CD4-positive, alpha-beta memory T cell (primary cell): ENCODE measurements around the gene SHANK3. TPM values are rescaled to one million over a fixed set of nuclear protein-coding genes. Genes with fewer than 3 reads are reported as not detected.
A peak's percentile ranks its signal among the peaks of the same experiment; 100 is the strongest.

Source experiments
- CTCF ChIA-PET: fragments of 350-600 bp; sonication (Branson Sonifier 250); formaldehyde crosslinking; loops from one replicate; lab custom pipeline; 2021; ENCODE audit warnings: inconsistent platforms; ENCODE audit not compliant: partially characterized antibody; lab: Charles Lee
- POLR2A ChIA-PET: fragments of 350-600 bp; sonication (Branson Sonifier 250); formaldehyde crosslinking; loops from one replicate; lab custom pipeline; 2021; ENCODE audit not compliant: partially characterized antibody; lab: Charles Lee
- DNase-seq, 5 donors: peaks; one replicate each; pipeline versions ENCODE4 v3.0.0 to v3.0.0-alpha.2; 2020 to 2022; ENCODE audit warnings: mixed read lengths in 1 of 5
- H3K27ac ChIP-seq: one replicate; pipeline ENCODE4 v1.7.0; 2013; ENCODE audit warnings: low read depth, low read length
- H3K27me3 ChIP-seq: 2 replicates; pipeline ENCODE4 v1.7.0; 2013; ENCODE audit warnings: mild to moderate bottlenecking, low read length, moderate library complexity; ENCODE audit not compliant: insufficient read depth
- H3K36me3 ChIP-seq: 2 replicates; pipeline ENCODE4 v1.7.0; 2013; ENCODE audit warnings: mild to moderate bottlenecking, low read length, moderate library complexity; ENCODE audit not compliant: insufficient read depth
- H3K4me1 ChIP-seq: 2 replicates; pipeline ENCODE4 v1.7.0; 2013; ENCODE audit warnings: mild to moderate bottlenecking, low read length, moderate library complexity; ENCODE audit not compliant: insufficient read depth
- H3K4me3 ChIP-seq, 2 donors: one replicate each; pipeline ENCODE4 v1.7.0; 2013; ENCODE audit warnings: low read length in 2 of 2, mild to moderate bottlenecking in 1 of 2
- H3K9me3 ChIP-seq, 2 donors: one replicate each; pipeline ENCODE4 v1.7.0; 2013; ENCODE audit warnings: low read length in 2 of 2, control low read depth in 1 of 2; ENCODE audit not compliant: control insufficient read depth in 1 of 2
- H3K27ac Mint-ChIP-seq, 7 donors: one replicate each; pipeline ENCODE4 v1.8.0; 2020 to 2021; ENCODE audit warnings: mixed read lengths in 7 of 7, mild to moderate bottlenecking in 6 of 7, inconsistent platforms in 3 of 7, moderate library complexity in 3 of 7
- H3K27me3 Mint-ChIP-seq, 2 donors: one replicate each; pipeline ENCODE4 v1.8.0; 2020 to 2021; ENCODE audit warnings: mixed read lengths in 2 of 2
- H3K36me3 Mint-ChIP-seq, 2 donors: one replicate each; pipeline ENCODE4 v1.8.0; 2020 to 2021; ENCODE audit warnings: mixed read lengths in 2 of 2, inconsistent platforms in 1 of 2, mild to moderate bottlenecking in 1 of 2
- H3K4me1 Mint-ChIP-seq, 4 donors: one replicate each; pipeline ENCODE4 v1.8.0; 2020 to 2021; ENCODE audit warnings: mixed read lengths in 4 of 4, mild to moderate bottlenecking in 1 of 4
- H3K4me3 Mint-ChIP-seq, 8 donors: one replicate each; pipeline ENCODE4 v1.8.0; 2020 to 2021; ENCODE audit warnings: mixed read lengths in 8 of 8, mild to moderate bottlenecking in 7 of 8, moderate library complexity in 6 of 8, inconsistent platforms in 3 of 8
- H3K9me3 Mint-ChIP-seq, 8 donors: one replicate each; pipeline ENCODE4 v1.8.0; 2020 to 2021; ENCODE audit warnings: mixed read lengths in 8 of 8, mild to moderate bottlenecking in 5 of 8, inconsistent platforms in 3 of 8, moderate library complexity in 1 of 8
- intact Hi-C: fragments of 100-400 bp; cut with micrococcal nuclease; formaldehyde crosslinking; loops from one replicate; pipeline ENCODE4 v1.15.1; 2023
- polyA plus RNA-seq, 2 donors: library from polyadenylated mRNA; unstranded; fragments of 300-500 nt; fragmentation: Illumina TruSeq; gene quantifications; one replicate each; pipeline ENCODE4 v1.2.3, GENCODE V29; 2021
- total RNA-seq, 2 experiments: library from RNA; stranded (reverse); gene quantifications; one replicate each; pipeline ENCODE4 v1.2.3, GENCODE V29; 2021

Gene SHANK3
- total and polyA plus RNA-seq, 4 experiments from 2014 or later: not detected

DNA sequence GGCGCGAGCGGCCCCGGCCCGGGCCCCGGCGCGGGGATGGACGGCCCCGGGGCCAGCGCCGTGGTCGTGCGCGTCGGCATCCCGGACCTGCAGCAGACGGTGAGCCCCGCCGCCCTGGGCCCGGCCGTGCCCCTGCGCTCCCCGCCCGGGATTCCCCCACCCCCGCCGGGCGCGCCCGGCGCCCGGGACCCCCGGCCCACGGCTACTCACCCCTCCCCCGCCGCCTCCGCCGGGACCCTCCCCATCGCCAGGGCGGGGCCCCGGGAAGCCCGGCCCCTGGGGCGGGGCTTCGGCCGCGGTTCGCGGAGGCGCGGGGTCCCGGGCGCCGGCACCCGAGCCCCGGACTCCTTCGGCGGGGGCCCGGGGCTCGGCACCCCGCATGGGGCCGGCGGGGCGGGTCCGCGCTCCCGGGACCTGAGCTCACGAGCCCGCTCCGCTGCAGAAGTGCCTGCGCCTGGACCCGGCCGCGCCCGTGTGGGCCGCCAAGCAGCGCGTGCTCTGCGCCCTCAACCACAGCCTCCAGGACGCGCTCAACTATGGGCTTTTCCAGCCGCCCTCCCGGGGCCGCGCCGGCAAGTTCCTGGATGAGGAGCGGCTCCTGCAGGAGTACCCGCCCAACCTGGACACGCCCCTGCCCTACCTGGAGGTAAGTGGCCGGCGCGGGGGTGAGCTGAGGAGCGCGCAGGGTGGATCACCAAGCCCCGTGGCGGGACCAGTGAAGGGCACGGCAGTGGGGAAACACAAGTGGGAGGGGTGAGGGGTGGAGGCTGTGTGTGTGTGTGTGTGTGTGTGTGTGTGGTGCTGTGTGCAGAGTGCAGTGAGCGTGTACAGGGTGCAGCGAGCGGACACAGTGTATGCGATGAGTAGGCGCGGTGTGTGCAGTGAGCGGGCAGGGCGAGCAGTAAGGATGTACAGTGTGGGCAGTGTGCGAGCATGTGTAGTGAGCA lies 2.3 kb downstream of the SHANK3 start:
- no peaks in the 10 kb centered on the region for H3K36me3 Mint-ChIP-seq
- Histone ChIP-seq H3K9me3 (no peaks in the 10 kb centered on the region), H3K27me3 (peaks cover 25% of the 10 kb centered on the region), H3K36me3 (no peaks in the 10 kb centered on the region), H3K4me3 (peak overlapping the region in 1 of 2 donors; percentile 5), H3K4me1 (peaks cover 17% of the 10 kb centered on the region), H3K27ac (no peak overlapping the region)
- H3K4me1 Mint-ChIP-seq: peaks cover 5 to 32% (median 13%) of the 10 kb centered on the region in 4 donors
- H3K27me3 Mint-ChIP-seq: peaks cover 23 to 36% of the 10 kb centered on the region in 2 donors
- POLR2A ChIA-PET: no interaction called here
- CTCF ChIA-PET: no interaction called here
- peak overlapping the region; percentile 30 to 79 (median 68) for H3K4me3 Mint-ChIP-seq
- peak in 1 of 5 donors; percentile 50 for DNase-seq
- H3K9me3 Mint-ChIP-seq: peaks cover 0 to 4% (median 0%) of the 10 kb centered on the region in 8 donors
- intact Hi-C loops: no loop called here
- peak overlapping the region in 1 of 7 donors; percentile 38 for H3K27ac Mint-ChIP-seq

DNA sequence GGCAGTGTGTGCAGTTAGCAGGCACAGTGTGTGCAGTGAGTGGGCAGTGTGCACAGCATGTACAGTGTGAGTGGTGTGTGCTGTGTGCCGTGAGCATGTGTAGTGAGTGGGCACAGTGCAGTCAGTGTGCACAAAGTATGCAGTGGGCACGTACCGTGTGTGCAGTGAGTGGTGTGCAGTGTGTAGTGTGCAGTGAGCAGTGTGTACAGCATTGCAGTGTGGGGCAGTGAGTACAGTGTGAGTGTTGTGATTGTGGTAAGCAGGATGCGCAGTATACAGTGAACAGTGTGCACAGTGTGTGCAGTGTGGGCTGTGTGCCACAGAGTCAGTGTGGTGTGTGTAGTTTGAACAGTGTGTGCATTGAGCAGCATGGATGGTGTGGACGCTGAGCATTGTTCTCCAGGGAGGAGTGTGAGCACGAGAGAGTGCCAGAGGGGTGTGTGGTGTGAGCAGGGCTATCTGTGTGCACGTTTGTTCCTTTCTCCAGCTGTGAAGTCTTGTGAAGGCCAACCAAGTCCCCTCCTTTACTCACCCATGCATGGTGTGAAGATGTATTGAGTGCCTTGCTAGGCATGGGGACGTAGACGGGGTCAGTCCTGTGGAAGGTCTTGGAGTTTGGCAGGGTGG lies 3.0 kb downstream of the SHANK3 start:
- Mint-ChIP-seq H3K36me3 (no peaks in the 10 kb centered on the region), H3K9me3 (peaks cover 0 to 4% (median 0%) of the 10 kb centered on the region in 8 donors), H3K27ac (peak overlapping the region in 2 of 7 donors; percentile 11 to 38), H3K4me1 (peaks cover 5 to 27% (median 13%) of the 10 kb centered on the region in 4 donors), H3K27me3 (peaks cover 23 to 32% of the 10 kb centered on the region in 2 donors), H3K4me3 (peak overlapping the region in 7 of 8 donors; percentile 30 to 78 (median 59))
- intact Hi-C loops: no loop called here
- Histone ChIP-seq H3K4me3 (no peak overlapping the region), H3K4me1 (peaks cover 17% of the 10 kb centered on the region), H3K27ac (no peak overlapping the region), H3K9me3 (no peaks in the 10 kb centered on the region), H3K27me3 (peaks cover 25% of the 10 kb centered on the region), H3K36me3 (no peaks in the 10 kb centered on the region)
- ChIA-PET CTCF (no interaction called here), POLR2A (no interaction called here)
- DNase-seq: no peak

DNA sequence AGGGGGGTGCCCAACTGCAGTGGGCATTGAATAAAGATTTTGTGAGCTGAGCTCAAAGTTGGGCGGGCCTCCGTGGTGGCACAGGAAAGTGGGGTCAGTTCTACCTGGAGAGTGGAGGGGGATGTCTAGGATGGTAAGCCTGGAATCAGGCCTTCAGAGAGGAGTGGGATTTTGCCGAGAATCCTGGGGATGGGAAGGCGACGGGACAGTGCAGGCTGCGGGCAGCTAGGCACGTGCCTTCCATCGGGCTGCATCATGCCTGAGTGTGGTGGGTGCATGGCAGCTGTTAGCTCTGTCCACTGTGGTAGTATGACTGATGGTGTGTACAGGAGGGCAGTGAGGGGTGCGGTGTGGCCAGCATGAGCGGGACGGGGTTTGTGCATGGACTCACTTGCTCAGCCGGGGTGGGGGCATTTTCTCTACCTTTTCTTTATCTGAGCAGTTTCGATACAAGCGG lies 3.6 kb downstream of the SHANK3 start:
- Mint-ChIP-seq H3K36me3 (no peaks in the 10 kb centered on the region), H3K4me1 (peaks cover 5 to 25% (median 13%) of the 10 kb centered on the region in 4 donors), H3K27me3 (peaks cover 21 to 27% of the 10 kb centered on the region in 2 donors), H3K9me3 (peaks cover 0 to 4% (median 0%) of the 10 kb centered on the region in 8 donors), H3K27ac (peak overlapping the region in 1 of 7 donors; percentile 38), H3K4me3 (peak overlapping the region in 4 of 8 donors; percentile 4 to 69 (median 16))
- no peak for DNase-seq
- Histone ChIP-seq H3K4me3 (no peak overlapping the region), H3K27me3 (peaks cover 25% of the 10 kb centered on the region), H3K36me3 (no peaks in the 10 kb centered on the region), H3K4me1 (peaks cover 17% of the 10 kb centered on the region), H3K27ac (no peak overlapping the region), H3K9me3 (no peaks in the 10 kb centered on the region)
- POLR2A ChIA-PET: no interaction called here
- intact Hi-C loops: no loop called here
- CTCF ChIA-PET: no interaction called here

DNA sequence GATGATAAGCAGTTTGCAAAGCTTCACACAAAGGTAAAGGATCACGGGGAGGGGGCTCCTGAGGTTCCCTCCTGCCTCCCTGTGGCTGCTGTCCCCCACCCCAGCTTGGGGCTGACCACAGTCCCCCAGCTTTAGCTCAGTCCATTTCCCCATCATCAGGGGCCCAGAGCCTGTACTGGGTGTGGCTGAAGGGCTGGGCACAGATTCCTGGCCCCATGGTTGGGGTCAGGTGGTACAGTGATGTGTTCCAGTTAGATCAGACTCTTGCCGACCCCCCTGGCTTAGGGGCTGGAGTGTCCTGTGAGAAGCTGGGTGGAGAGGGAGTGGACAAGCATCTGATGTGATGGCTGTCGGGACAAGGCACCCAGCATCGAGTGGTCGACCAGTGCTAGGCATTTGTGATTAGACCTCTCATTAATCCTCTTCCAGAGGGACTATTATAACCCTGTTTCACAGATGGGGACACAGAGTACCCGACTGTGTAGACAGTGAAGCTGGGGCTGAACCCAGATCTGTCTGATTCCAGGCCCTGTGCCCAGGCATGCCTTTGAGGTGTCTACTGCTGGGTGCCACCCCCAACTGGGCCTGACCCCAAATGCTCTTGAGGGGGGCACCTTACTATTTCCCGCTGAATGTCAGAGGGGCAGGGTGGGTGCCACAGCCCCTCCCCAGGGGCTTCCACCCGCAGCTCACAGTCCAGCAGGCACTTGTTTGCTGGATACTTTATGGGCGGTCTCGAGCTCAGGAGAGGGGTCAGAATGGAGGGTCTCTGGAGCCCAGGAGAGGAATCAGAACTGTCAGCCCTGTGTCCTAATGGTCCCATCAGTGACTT lies 4.3 kb downstream of the SHANK3 start:
- peak overlapping the region in 1 of 8 donors; percentile 21 for H3K4me3 Mint-ChIP-seq
- H3K27me3 Mint-ChIP-seq: peaks cover 17 to 21% of the 10 kb centered on the region in 2 donors
- Histone ChIP-seq H3K4me3 (no peak overlapping the region), H3K36me3 (no peaks in the 10 kb centered on the region), H3K27me3 (peaks cover 25% of the 10 kb centered on the region), H3K4me1 (peaks cover 17% of the 10 kb centered on the region), H3K9me3 (no peaks in the 10 kb centered on the region), H3K27ac (no peak overlapping the region)
- no peak overlapping the region for H3K27ac Mint-ChIP-seq
- no peaks in the 10 kb centered on the region for H3K36me3 Mint-ChIP-seq
- ChIA-PET CTCF (no interaction called here), POLR2A (no interaction called here)
- intact Hi-C loops: no loop called here
- H3K9me3 Mint-ChIP-seq: peaks cover 0 to 4% (median 0%) of the 10 kb centered on the region in 8 donors
- no peak for DNase-seq
- peaks cover 5 to 18% (median 12%) of the 10 kb centered on the region in 4 donors for H3K4me1 Mint-ChIP-seq

DNA sequence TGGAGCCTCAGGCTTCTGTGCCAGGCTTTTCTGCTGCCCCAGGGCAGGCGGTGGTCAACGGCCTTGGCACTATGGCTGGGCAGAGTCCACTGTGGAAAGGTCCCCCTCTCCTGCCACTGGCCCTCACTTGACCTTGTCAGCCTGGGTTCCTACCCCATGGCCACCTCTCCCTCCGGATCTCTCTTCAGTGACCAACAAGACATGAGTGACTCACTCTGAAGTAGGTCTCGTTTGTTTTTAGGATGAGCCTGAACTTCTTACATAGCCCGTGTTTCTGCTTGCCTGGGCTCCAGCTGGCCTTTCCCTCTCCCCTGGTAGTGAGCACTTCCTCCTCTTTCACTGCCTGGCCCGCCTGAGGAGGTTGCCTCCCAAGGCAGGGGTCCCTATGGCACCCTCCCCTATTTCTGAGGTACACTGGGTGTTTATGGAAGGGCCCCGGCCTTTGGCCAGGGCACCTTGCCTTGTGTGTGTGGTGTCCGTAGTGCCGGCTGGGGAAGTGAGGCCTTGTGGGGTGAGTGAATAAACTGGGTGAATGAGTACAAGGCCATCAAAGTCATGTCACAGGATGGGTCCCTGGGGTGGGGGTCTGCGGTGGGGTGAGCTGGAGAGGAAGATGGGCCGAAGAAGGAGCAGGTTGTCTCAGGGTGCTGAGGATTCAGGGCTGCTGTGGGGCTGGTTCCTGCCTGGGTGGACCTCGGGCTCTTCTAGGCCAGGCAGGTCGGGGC lies 5.0 kb downstream of the SHANK3 start:
- Mint-ChIP-seq H3K9me3 (peaks cover 0 to 4% (median 0%) of the 10 kb centered on the region in 8 donors), H3K4me3 (no peak overlapping the region), H3K4me1 (peaks cover 4 to 15% (median 11%) of the 10 kb centered on the region in 4 donors), H3K36me3 (no peaks in the 10 kb centered on the region), H3K27me3 (peaks cover 12 to 18% of the 10 kb centered on the region in 2 donors), H3K27ac (no peak overlapping the region)
- peak in 1 of 5 donors; percentile 20 for DNase-seq
- intact Hi-C loops: no loop called here
- peaks cover 22% of the 10 kb centered on the region for H3K27me3 ChIP-seq
- H3K27ac ChIP-seq: no peak overlapping the region
- POLR2A ChIA-PET: no interaction called here
- CTCF ChIA-PET: no interaction called here
- H3K36me3 ChIP-seq: no peaks in the 10 kb centered on the region
- no peak overlapping the region for H3K4me3 ChIP-seq
- no peaks in the 10 kb centered on the region for H3K9me3 ChIP-seq
- peaks cover 15% of the 10 kb centered on the region for H3K4me1 ChIP-seq

DNA sequence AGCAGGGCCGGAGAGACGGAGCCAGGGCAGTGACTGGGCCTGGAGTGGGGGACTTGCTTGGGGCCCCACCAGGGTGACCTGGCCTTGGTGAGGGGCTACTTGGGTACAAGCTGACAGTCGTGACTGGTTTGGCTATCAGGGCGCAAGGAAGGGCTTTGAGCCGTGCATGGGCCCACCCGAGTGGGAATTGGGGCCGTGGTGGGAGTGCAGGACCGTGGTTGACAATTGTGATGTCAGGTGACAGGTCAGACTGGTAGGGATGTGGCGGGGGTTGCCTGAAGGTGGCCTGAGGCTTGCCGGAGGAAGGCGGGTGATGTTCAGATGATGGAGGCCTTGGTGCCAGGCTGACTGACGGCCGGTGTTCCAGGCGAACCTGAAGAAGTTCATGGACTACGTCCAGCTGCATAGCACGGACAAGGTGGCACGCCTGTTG lies 5.6 kb downstream of the SHANK3 start:
- Histone ChIP-seq H3K27me3 (peaks cover 16% of the 10 kb centered on the region), H3K9me3 (no peaks in the 10 kb centered on the region), H3K4me3 (no peak overlapping the region), H3K27ac (no peak overlapping the region), H3K4me1 (peaks cover 9% of the 10 kb centered on the region), H3K36me3 (no peaks in the 10 kb centered on the region)
- intact Hi-C loops: no loop called here
- ChIA-PET POLR2A (no interaction called here), CTCF (no interaction called here)
- Mint-ChIP-seq H3K9me3 (peaks cover 0 to 4% (median 0%) of the 10 kb centered on the region in 8 donors), H3K4me1 (peaks cover 1 to 10% (median 7%) of the 10 kb centered on the region in 4 donors), H3K27me3 (peaks cover 9 to 14% of the 10 kb centered on the region in 2 donors), H3K36me3 (no peaks in the 10 kb centered on the region), H3K4me3 (no peak overlapping the region), H3K27ac (peak overlapping the region in 1 of 7 donors; percentile 64)
- peak in 1 of 5 donors; percentile 18 for DNase-seq
